ENCODE measurements around the gene CBLB. TPM values are rescaled to one million over a fixed set of nuclear protein-coding genes. Genes with fewer than 3 reads are reported as not detected.

CBLB gene
- total RNA-seq, 4 donors from 2014 or later = 91.2 to 173 (median 158) TPM

DNA sequence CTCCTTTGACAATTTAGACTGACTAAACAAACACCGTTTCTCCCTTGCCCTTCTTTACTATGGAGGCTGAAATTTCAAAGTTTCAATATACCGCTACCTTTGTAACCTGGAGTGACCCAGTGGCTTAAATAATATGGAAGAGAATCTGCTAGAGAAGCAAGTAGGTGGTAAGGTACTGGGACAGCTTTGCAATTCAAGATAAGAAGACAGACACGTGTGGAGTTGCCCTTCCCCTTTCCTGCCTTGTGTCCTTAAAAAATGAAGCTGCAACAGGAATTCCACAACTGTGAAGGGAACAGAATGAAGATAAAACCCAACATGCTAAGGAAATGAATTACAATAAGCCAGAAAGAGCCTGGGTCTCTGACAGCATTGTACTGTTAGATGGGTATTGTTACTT lies 26.4 kb downstream of the CBLB start:
- TF ChIP-seq, protein P1, sequence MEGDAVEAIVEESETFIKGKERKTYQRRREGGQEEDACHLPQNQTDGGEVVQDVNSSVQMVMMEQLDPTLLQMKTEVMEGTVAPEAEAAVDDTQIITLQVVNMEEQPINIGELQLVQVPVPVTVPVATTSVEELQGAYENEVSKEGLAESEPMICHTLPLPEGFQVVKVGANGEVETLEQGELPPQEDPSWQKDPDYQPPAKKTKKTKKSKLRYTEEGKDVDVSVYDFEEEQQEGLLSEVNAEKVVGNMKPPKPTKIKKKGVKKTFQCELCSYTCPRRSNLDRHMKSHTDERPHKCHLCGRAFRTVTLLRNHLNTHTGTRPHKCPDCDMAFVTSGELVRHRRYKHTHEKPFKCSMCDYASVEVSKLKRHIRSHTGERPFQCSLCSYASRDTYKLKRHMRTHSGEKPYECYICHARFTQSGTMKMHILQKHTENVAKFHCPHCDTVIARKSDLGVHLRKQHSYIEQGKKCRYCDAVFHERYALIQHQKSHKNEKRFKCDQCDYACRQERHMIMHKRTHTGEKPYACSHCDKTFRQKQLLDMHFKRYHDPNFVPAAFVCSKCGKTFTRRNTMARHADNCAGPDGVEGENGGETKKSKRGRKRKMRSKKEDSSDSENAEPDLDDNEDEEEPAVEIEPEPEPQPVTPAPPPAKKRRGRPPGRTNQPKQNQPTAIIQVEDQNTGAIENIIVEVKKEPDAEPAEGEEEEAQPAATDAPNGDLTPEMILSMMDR (IDR thresholded peaks at IDR 0.05; ENCODE audit: low read depth) = no peak

DNA sequence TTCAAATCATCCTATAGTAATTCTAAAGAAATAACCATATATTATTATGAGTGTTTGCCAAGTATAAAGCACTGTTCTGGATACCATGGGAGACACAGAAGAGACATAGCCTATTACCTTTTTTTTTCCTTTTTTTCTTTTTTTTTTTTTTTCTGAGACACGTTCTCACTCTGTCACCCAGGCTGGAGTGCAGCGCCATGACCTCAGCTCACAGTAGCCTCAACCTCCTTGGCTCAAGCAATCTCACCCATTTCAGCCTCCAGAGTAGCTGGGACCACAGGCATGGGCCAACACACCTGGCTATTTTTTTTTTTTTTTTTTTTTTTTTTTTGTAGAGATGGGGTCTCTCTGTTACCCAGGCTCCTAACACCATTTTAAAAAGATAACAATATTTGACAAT lies 30.9 kb downstream of the CBLB start:
- TF ChIP-seq, protein P1 (IDR thresholded peaks at IDR 0.05; ENCODE audit: low read depth) = no peak

DNA sequence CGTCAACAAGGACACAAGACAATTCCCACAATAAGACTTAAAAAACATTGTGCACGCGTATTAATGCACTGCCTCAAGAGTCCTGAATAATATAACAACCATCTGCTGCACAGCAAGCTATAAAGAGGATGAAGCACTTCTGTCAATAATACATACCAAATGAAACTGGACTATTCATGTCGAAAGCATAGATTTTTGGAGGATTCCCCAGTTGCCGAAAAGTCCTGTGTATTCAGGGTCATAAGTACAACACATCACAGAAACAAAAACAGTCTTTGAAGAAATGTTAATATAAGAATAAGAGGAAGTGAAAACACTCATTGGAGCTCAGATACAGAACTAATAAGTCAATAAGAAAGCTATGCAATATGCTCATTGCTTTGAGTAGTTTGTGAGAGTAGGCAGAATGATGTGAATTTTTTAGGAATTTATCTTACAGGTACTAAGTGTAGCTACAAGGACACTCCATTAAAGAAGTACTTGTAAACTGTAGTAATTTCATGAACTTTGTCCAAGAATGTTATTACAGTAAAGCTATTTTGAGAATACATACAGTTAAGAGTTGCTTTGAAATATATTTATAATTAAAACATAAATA lies 31.6 kb downstream of the CBLB start:
- TF ChIP-seq, protein P1 (IDR thresholded peaks at IDR 0.05; ENCODE audit: low read depth) = no peak

DNA sequence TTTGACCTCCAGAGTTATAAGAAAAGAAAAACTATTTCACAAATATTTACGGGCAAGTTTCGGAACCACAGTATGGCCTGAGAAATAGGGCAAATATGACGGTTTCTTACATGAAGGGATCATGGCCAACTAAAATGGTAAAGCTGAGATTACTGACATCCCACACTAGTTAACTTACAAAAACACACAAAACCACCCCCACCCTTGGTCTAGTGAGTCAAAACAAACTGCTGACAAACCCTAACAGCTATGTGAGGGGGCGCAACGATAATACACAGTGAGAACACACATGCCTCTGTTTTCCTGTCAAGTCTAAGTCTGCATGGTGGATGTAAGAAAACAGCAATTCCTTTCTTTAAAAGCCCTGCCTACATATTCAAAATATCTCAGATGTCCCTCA lies 32.3 kb downstream of the CBLB start:
- TF ChIP-seq, protein P1 (IDR thresholded peaks at IDR 0.05; ENCODE audit: low read depth) = no peak

DNA sequence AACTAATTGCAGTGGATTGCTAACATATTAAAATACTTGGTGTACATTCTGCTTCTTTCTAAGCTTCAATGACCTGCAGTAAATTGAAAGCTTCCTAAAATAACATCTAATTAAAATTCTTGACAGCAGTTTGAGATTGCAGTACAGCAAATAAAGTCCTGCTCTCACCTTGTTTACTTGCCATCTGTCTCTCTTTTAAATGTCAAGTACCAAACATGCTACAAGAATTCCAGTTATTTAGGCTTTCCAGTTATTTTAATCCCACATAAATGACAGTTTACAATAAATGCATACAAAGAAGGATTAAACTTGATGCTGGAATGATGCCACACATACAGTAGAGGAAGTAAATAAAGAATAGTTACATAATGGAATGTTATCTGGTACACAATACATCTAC lies 33.2 kb downstream of the CBLB start:
- TF ChIP-seq, protein P1 (IDR thresholded peaks at IDR 0.05; ENCODE audit: low read depth) = no peak

DNA sequence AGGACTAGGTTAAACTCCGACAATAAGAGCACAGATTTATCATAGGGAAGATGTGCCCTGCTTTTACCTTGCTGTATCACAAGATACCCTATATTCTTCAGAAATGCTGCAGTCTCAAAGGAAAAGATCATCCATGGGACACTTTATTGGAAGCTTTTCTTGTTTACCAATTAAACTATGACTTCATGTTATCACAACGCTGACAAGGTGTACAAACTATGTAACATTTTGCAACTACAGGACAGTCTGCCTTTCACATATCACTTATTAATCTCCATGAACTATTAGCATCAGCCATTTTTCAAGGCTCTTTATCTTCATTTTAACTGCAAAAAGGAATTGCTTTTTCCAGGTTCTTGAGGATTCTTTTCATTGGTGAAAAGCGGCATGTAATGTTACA lies 34.0 kb downstream of the CBLB start:
- TF ChIP-seq, protein P1 (IDR thresholded peaks at IDR 0.05; ENCODE audit: low read depth) = no peak

DNA sequence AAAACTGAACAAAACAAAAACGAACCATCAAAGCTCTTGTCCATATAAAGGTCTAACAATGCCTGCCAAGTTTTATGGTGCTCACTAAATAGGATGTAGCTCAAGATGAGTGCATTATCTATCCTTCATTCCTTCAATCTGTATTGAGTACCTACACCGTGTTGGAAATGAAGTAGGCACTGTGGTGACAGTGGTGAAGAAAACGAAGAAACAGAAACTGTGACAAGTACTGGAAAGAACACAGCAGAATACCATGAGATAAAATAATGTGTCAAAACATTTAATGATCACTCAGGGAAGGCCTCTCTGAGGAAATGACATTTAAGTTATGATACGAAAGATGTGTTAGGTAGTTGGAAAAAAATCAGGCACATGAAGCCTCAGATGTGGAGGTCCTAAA lies 36.2 kb downstream of the CBLB start:
- TF ChIP-seq, protein P1 (IDR thresholded peaks at IDR 0.05; ENCODE audit: low read depth) = no peak
